Lung (tissue), 12 donors: ENCODE data around the gene TLR1. TPM values are rescaled to one million over a fixed set of nuclear protein-coding genes. Genes with fewer than 3 reads are reported as not detected.

ENCODE experiments used
- ATAC-seq: fragments of 200-7000 bp; cut with Tn5 transposase; one replicate; pipeline ENCODE4 v1.9.1; 2020; ENCODE audit warnings: moderate number of reproducible peaks; ENCODE audit not compliant: insufficient read depth, low FRiP score
- DNase-seq, 3 donors: peaks; one replicate each; pipeline ENCODE4 v3.0.0-alpha.2; 2013 to 2017
- H3K27ac ChIP-seq, 2 donors: one replicate each; pipeline ENCODE4 v1.5.1; 2013; ENCODE audit warnings: mild to moderate bottlenecking in 2 of 2, moderate library complexity in 2 of 2, control low read depth in 1 of 2, inconsistent platforms in 1 of 2, low read depth in 1 of 2, low read length in 1 of 2
- H3K27me3 ChIP-seq, 3 donors: one replicate each; pipeline ENCODE4 v1.5.1; 2013; ENCODE audit warnings: low read length in 2 of 3; ENCODE audit not compliant: control insufficient read depth in 3 of 3, insufficient read depth in 3 of 3
- H3K36me3 ChIP-seq, 4 donors: one replicate each; pipeline ENCODE4 v1.5.1; 2013; ENCODE audit warnings: low read length in 4 of 4, mild to moderate bottlenecking in 1 of 4, moderate library complexity in 1 of 4; ENCODE audit not compliant: control insufficient read depth in 4 of 4, insufficient read depth in 4 of 4
- H3K4me1 ChIP-seq, 5 donors: one replicate each; pipeline ENCODE4 v1.5.1; 2013; ENCODE audit warnings: low read length in 5 of 5, mild to moderate bottlenecking in 2 of 5, moderate library complexity in 1 of 5; ENCODE audit not compliant: control insufficient read depth in 5 of 5, insufficient read depth in 5 of 5
- H3K4me3 ChIP-seq: one replicate; pipeline ENCODE4 v1.5.1; 2013; ENCODE audit warnings: mild to moderate bottlenecking, control low read depth, moderate library complexity
- H3K9ac ChIP-seq, 2 donors: one replicate each; pipeline ENCODE4 v1.5.1; 2013; ENCODE audit warnings: low read length in 2 of 2, control low read depth in 1 of 2; ENCODE audit not compliant: insufficient read depth in 1 of 2
- H3K9me3 ChIP-seq, 4 donors: one replicate each; pipeline ENCODE4 v1.5.1; 2013; ENCODE audit warnings: low read length in 3 of 4, mild to moderate bottlenecking in 1 of 4, moderate library complexity in 1 of 4; ENCODE audit not compliant: control insufficient read depth in 4 of 4, insufficient read depth in 3 of 4
- CTCF ChIP-seq: IDR thresholded peaks from 2 replicates; pipeline ENCODE4 v1.5.1; 2012; ENCODE audit warnings: mild to moderate bottlenecking; ENCODE audit errors: control extremely low read depth, extremely low read depth
- WGBS, 2 donors: extraction: QIAGEN DNeasy Blood & Tissue Kit; methylation state at CpG; one replicate each; pipeline ENCODE4 v1.1.7; 2013; 5-methylcytosine and 5-hydroxymethylcytosine counted together
- polyA plus RNA-seq, 2 donors: library from polyadenylated mRNA; stranded (reverse); fragments of 200-250 nt; gene quantifications; one replicate each; pipeline ENCODE4 v1.2.1, GENCODE V29; 2013
- total RNA-seq, 2 donors: library from RNA; depleted of rRNA in 1 of 2; stranded (reverse); fragments of >200 nt in 1 of 2; gene quantifications; one replicate each; pipeline ENCODE4 v1.2.1, GENCODE V29; 2014 to 2021
- donor health status: control.
- donor health status: control.
- donor health status: Bipolar disorder and iron deficiency.
- donor health status: healthy.
- donor health status: DM: yes; HTN: yes; CAD: no.

Gene TLR1
- total and polyA plus RNA-seq, 4 donors: 2.4 to 31.4 (median 25.3) TPM

- H3K27ac ChIP-seq: no peak overlapping the region
- H3K9ac ChIP-seq: no peak overlapping the region
- no peak overlapping the region for H3K4me3 ChIP-seq
- DNase-seq (no peak), ATAC-seq (no peak)
- H3K36me3 ChIP-seq: no peaks in the 10 kb centered on the region
- WGBS, 2 donors: 95 to 98% methylated on average over 3 of the region's 3 CpGs
- no peaks in the 10 kb centered on the region for H3K27me3 ChIP-seq
- H3K9me3 ChIP-seq: no peaks in the 10 kb centered on the region
- no peak for TF ChIP-seq CTCF
- H3K4me1 ChIP-seq: no peaks in the 10 kb centered on the region
Observed at GRCh38 chr4:38765382-38765781, 39.2 kb downstream of the TLR1 start.

DNA sequence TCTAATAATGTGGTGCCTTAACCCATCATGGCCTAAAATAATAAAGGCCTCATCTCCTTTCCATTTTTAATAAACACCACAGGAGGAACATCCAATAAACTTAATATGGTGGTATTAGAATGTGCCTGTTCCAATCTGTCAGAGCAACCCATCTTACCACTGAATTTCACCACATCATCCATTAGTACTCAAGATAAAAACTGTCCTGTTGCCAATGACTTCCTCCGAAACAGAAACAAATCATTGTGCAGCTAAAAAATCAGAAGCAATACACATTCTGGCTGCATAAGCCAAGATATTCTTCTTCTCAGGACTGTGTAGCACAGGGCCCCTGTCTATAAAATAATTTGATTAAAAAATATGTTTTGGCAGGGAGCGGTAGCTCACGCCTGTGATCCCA lies 40.3 kb downstream of the TLR1 start:
- Histone ChIP-seq H3K36me3 (no peaks in the 10 kb centered on the region), H3K9ac (no peak overlapping the region), H3K27me3 (no peaks in the 10 kb centered on the region), H3K4me1 (no peaks in the 10 kb centered on the region), H3K9me3 (no peaks in the 10 kb centered on the region), H3K27ac (no peak overlapping the region), H3K4me3 (no peak overlapping the region)
- no peak for ATAC-seq
- TF ChIP-seq CTCF: no peak
- peak in 2 of 3 donors; percentile 48 to 60 for DNase-seq
- 83 to 86% methylated on average over 3 of the region's 3 CpGs for WGBS, 2 donors

DNA sequence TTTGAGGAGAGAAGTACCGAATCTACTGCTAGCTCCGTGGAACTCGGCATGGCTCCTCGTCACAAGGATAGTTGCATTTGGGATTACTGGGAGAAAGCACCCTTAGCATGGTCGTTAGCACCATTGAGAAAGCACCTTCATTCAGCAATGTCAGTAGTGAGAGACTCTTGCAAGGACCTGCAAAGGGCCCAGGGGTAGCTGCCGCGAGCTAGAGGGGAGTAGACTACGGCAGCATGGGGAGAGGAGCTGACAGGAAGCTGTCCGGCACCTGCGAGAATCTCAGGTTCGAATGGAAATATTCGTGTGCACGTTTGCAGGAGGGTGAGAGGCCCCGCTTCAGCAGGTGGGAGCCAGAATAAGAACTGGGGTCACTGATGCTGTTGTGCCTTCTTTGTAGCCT lies 42.0 kb downstream of the TLR1 start:
- DNase-seq: no peak
- no peak for ATAC-seq
- H3K36me3 ChIP-seq: no peaks in the 10 kb centered on the region
- no peaks in the 10 kb centered on the region for H3K9me3 ChIP-seq
- 89% methylated on average over 14 of the region's 14 CpGs for WGBS, 2 donors
- H3K27me3 ChIP-seq: no peaks in the 10 kb centered on the region
- H3K9ac ChIP-seq: no peak overlapping the region
- no peak for TF ChIP-seq CTCF
- no peaks in the 10 kb centered on the region for H3K4me1 ChIP-seq
- no peak overlapping the region for H3K4me3 ChIP-seq
- no peak overlapping the region for H3K27ac ChIP-seq

DNA sequence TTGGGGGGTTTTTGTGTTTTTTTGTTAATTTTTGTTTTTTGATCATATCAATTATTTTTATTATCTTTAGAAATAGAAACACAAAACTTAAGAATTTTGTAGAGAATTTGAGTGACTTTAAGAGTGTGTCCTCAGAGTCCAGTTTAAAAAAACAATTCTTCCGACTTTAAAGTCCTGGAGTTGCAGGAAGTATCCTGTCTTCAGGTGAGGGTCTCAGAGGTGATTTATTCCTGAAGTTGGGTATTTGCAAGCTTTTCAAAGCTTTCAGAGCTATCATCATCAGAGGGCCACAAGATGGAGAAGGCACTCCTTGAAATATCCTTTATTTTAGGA lies 44.8 kb downstream of the TLR1 start:
- Histone ChIP-seq H3K9ac (no peak overlapping the region), H3K27me3 (no peaks in the 10 kb centered on the region), H3K36me3 (no peaks in the 10 kb centered on the region), H3K4me3 (no peak overlapping the region), H3K9me3 (no peaks in the 10 kb centered on the region), H3K27ac (no peak overlapping the region), H3K4me1 (no peaks in the 10 kb centered on the region)
- ATAC-seq: no peak
- 88 to 92% methylated on average over 1 of the region's 1 CpG for WGBS, 2 donors
- DNase-seq: no peak
- TF ChIP-seq CTCF: no peak
